NCI-H345 (cell line): ENCODE data around the gene LMF2.

ENCODE experiments used
- DNase-seq: peaks from one replicate; lab custom pipeline; 2025; lab: John Stamatoyannopoulos, UW

The LMF2 gene

DNA sequence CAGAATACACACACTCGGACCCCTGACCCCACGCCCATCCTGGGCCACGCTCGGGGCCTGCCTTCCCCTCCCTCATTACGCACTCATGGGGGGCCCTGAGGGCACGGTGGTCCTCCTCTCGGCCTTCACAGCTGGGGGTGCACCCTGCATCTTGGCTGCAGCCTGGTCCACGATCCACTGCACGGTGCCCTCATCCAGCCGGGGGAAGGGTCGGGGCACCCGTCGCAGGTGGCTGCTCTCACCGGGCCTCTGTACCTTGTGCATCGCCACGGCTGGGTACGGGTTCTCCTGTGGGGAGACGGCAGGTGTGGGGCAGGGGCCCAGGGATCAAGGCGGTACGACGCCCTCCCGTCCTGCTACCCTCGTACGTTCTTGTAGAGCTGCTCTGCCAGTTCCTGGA lies 43.1 kb downstream of the LMF2 start:
- DNase-seq = no peak

DNA sequence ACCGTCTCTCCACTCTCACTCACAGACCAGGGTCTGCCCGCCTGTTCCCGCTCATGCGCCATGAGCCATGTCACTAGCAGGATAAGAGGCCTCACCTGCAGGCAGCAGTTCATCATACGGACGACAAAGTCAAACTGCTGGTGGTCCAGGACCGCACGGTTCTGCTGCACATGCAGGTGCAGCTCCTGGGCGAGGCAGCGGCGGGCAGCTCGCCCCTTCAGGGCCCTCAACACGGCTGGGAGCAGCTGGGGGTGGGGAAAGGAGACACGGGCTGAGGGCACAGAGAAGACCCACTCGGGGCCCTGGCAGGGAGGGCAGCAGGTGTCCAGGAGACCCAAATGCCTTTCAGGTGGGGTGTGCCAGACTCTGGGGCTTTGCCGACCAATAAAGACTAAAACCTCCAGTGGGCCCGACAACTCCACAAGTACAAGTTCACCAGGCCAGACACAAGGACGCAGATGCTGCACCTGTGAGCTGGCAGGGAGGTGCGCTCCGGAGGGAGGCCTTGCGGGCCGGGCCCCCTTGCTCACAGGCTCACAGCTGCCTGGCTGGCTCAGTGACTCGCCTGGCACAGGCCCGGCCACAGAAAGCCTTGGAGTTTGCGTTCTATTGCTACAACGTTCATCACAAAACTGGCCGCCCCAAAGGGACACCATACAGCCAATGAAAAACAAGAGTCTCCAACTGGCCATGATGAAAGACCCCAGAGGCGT lies 44.2 kb downstream of the LMF2 start:
- DNase-seq = no peak

DNA sequence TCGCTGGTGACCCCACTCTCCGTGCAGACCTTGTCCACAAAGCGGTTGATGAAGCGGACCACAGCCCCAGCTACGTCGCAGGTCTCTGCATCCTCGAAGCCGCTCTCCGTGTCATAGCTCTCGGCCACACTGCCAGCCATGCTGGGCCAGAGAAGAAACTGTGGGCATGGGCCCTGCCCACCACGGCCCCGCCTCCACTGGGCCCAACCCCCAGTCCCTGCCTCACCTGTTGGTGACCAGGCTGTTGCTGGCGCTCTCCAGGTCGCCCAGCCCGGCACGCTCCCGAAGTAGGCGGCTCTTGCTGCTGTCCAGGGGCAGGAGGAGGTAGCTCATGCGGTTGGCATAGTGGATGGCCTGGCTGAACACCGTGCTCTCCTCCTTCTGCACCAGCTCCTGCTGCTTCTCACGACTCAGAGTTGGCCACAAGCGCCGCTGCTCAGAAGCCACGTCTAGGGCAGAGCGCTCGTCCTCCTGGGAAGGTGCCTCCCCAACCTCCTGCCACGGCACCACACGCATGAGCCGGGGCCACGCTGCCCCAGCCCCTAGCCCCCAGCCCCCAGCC lies 45.4 kb downstream of the LMF2 start:
- DNase-seq = no peak

DNA sequence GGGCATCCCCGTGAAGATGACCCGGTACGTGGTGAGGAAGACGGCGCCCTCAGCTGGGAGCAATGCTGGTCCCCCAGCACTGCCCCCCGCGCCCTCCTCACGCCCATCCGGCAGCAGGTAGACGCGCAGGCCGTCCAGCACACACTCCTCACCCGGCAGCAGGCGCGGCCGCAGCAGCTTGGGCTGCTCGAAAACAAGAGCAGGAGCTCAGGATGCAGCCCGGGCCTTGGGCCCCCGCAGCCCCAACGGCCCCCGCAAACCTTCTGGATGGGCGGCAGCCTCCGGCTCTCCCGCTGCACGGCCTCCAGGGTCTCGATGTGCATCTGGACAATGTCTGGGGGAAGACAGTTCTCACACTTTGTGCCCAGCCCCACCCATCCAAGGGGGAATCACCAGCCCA lies 46.0 kb downstream of the LMF2 start:
- no peak for DNase-seq

DNA sequence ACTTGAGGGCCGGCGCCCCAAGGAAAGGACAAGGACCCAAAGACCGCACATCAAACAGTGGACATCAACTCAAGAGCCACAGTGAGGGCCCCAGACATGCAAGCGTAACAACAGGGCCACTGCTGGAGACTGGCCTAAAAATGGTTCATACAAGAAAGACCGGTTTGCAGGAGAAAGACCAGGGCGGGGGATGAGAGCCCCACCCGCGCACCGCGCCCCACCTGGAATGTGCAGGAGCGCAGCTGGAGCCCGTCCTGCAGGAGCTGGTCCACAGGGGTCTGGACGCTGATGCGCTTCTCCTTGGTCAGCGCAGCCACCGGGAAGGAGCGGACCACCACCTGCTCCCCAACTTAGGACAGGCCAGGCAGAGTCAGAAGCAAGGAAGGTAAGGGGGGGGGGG lies 46.6 kb downstream of the LMF2 start:
- no peak for DNase-seq

DNA sequence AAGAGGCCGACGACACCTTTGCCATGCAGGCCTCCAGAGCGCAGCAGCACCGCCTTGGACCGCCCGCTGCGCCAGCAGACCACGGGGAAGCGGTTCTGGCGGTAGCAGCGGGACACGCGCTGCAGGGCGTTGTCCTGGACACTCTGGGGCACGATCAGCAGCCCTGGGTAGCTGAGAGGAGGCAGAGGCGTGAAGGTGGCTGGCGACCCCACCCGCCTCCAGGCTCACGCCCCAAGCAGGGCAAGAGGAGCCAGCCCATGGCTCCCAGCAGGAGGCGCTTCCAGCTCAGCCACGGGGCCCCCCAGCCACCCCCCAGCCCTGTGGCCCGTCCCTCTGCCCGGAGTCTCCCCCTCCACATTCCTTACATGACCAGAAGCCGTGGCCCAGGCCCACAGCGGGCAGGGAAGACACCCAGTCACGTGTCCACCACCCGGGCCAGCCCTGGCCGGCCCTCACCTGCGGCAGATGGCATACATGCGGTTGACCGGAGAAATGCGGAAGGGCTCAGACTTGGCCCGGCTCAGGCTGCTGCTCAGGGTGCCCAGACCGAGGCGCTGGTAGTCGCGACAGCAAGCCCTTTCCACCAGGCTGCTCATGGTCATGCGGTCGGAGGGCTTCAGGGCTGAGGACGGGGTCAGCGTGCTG lies 47.9 kb downstream of the LMF2 start:
- DNase-seq = no peak

DNA sequence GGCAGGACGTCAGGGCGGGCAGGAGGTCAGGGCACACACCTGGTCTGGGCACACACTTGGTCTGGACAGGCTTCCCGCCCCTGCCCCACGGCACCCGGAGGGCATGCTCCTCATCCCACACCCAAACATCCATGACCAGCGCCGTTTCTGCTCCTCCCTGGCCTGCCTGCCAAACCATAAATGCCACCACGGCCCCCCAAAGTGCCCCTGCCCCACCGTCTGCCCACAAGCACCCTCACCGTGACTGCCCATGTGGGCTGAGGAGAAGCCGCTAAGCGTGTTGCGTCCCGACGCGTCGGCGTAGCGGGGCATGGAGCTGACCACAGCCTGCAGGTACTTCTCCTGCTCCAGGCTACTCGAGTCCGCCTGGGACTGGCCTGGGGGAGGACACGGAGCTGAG lies 48.5 kb downstream of the LMF2 start:
- no peak for DNase-seq

DNA sequence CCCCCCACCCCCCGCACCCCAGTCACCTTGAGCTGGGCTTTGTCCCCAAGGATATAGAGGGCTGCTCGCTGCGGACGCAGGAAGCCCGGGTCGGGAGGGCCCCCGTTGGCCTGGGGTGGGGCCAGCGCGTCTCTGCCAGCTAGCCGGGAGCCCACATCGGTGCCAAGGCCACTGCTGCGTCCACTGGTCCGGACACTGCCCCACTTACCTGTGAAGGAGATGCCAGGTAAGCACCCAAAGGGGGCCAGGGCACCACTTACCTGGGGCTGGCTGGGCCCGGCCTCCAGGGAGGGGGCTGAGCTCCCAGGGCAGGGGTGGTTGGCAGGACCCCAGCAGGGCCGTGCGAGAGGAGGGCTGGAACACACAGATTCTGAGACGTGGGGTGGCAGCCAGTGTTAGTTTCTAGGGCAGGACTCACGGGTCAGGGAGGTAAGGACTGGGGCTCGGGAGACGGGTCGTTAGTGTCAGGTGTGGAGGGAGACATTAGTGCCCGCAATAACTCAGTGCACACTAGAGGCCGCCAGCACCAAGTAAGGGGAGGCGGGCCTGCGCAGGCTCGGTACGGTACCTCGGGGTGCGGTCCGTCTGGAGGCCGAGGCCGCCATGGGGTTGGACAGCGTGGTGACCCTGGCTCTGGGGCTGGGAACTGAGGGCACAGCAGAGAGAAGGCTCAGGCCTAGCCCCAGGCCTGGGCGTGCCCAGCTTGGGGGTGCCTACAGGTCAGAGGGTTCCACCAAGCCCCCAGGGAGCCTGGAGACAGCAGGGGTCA lies 50.9 kb downstream of the LMF2 start:
- no peak for DNase-seq

DNA sequence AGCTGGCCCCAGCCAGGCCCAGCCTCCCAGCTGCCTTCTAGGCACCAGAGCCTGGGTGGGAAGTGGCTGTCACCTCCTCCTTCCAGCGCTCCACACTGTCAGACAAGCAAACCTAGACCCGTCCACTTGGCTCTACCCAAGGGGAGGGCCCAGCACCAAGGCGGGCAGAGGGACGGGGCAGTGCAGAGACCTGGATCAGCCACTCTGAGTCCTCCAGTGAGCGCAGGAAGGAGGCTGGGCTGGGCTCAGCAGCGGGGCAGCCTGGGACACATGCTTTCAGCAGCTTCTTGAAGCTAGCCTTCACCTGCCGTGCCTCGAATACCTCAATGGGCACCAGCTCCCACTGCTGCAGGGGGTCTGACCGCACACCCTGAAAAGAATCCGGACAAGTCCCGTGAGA lies 51.5 kb downstream of the LMF2 start:
- no peak for DNase-seq

DNA sequence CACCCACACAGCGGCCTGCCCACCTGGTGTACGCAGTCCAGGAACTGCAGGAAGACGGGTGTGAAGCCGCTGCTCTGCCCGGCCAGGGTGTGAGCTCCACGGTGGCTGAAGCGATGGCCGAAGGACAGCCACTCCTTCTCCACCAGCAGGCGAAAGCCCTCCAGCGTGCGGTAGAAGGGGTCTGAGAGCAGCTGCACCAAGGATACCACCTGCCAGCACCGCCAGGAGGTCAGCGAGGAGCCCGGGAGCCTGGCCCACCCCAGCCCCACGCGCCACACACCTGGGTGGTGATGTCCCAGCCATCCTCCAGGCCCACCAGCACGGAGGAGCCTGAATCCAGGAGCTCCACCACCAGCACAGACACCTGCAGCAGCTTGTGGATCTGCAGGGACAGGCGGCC lies 52.3 kb downstream of the LMF2 start:
- DNase-seq = no peak

DNA sequence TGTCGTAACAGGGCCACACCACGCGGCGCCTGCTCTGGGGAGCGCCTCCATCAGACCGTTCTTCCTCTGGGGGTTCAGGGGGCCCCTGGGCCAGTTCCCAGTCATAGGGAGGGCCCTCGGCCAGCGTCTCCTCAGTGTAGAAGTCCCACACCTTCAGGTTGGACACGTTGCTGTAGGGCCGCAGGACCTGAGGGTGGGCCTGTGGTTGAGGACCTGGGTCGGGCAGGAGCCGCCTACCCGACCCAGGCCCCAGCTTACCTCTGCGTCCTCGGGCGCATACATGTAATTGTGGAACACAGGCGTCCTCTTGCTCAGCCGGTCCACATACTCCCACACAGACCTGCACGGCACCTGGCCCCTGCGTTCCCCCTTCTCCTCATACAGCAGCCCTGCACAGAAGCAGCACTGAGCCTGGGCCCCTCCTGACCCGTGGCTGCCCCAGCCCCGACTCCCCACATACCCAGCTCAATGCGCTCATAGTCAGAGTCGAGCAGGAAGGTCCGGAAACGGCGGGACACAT lies 52.9 kb downstream of the LMF2 start:
- DNase-seq = no peak
